HepG2 (cell line): ENCODE data around the gene VCPKMT. TPM values are rescaled to one million over a fixed set of nuclear protein-coding genes. Genes with fewer than 3 reads are reported as not detected.

ENCODE experiments used
- ATAC-seq: fragments of 200-7000 bp; cut with Tn5 transposase; 3 replicates; pipeline ENCODE4 v1.9.1; 2020; ENCODE audit warnings: mild to moderate bottlenecking, moderate library complexity
- BruUV-seq: library from RNA; stranded (reverse); fragments of 400-500 nt; replicated peaks from 2 replicates; lab custom pipeline; 2021; lab: Mats Ljungman, UMichigan
- CTCF ChIA-PET: fragments of 300-600 bp; formaldehyde crosslinking; extraction: SDS; loops from one replicate; lab custom pipeline; 2021; ENCODE audit warnings: low total read pairs, inconsistent platforms, low intra/inter-chr PET ratio; lab: Yijun Ruan, JAX
- POLR2A ChIA-PET: fragments of 350-600 bp; sonication (Branson Sonifier 250); formaldehyde crosslinking; loops from one replicate; lab custom pipeline; 2020; ENCODE audit warnings: antibody characterized with exemption, inconsistent platforms; lab: Yijun Ruan, JAX
- DNase-seq: peaks from one replicate; pipeline ENCODE4 v3.0.0-alpha.2; 2015; ENCODE audit warnings: low spot score
- FAIRE-seq: peaks from 3 replicates; lab custom pipeline; 2011; peaks lifted over from hg19 to GRCh38; lab: Jason Lieb, UNC
- H2AFZ ChIP-seq: one replicate; pipeline ENCODE4 v1.6.1; 2011; ENCODE audit warnings: low read length, inconsistent platforms
- H3K27ac ChIP-seq: fragments of 300-600 bp; 3 replicates; pipeline ENCODE4 v1.8.0; 2011; ENCODE audit warnings: mixed run types, mild to moderate bottlenecking, mixed read lengths, low read length, inconsistent platforms; ENCODE audit not compliant: insufficient read depth; ENCODE audit errors: extremely low read length
- H3K27me3 ChIP-seq, 2 experiments: fragments of 200-600 bp in 1 of 2; 2 replicates in 1 of 2; 3 replicates in 1 of 2; pipeline versions ENCODE4 v1.6.0 to v1.8.0; 2011; ENCODE audit warnings: low read length in 2 of 2, mild to moderate bottlenecking in 2 of 2, moderate library complexity in 2 of 2, inconsistent platforms in 1 of 2; ENCODE audit not compliant: insufficient read depth in 2 of 2, control insufficient read depth in 1 of 2
- H3K36me3 ChIP-seq, 2 experiments: fragments of 200-600 bp in 1 of 2; replicated peaks in 1 of 2; 2 replicates in 1 of 2; 3 replicates in 1 of 2; pipeline versions ENCODE4 v1.5.1 to v1.8.0; 2011; ENCODE audit warnings: low read length in 2 of 2, inconsistent platforms in 1 of 2; ENCODE audit not compliant: insufficient read depth in 2 of 2, control insufficient read depth in 1 of 2
- H3K4me1 ChIP-seq: 2 replicates; pipeline ENCODE4 v1.5.1; 2012; ENCODE audit warnings: low read length, inconsistent platforms; ENCODE audit not compliant: insufficient read depth
- H3K4me2 ChIP-seq: 2 replicates; pipeline ENCODE4 v1.6.0; 2011; ENCODE audit warnings: low read depth, low read length, inconsistent platforms
- H3K4me3 ChIP-seq, 3 experiments: fragments of 200-600 bp in 1 of 3; sonication (generic), shearing (Covaris generic) in 1 of 3; replicated peaks in 1 of 3; 2 replicates each; pipeline ENCODE4 v1.5.1; 2011 to 2016; ENCODE audit warnings: low read length in 3 of 3, inconsistent platforms in 2 of 3, low read depth in 2 of 3, mild to moderate bottlenecking in 2 of 3, control low read depth in 1 of 3, mixed read lengths in 1 of 3; ENCODE audit not compliant: insufficient read depth in 1 of 3
- H3K79me2 ChIP-seq: one replicate; pipeline ENCODE4 v1.6.1; 2011; ENCODE audit warnings: low read length, inconsistent platforms; ENCODE audit not compliant: insufficient read depth
- H3K9ac ChIP-seq: 2 replicates; pipeline ENCODE4 v1.6.0; 2011; ENCODE audit warnings: mild to moderate bottlenecking, low read depth, low read length, inconsistent platforms; ENCODE audit not compliant: insufficient read depth
- H3K9me3 ChIP-seq: 2 replicates; pipeline ENCODE4 v1.5.1; 2012; ENCODE audit warnings: mild to moderate bottlenecking, low read length
- H4K20me1 ChIP-seq: 2 replicates; pipeline ENCODE4 v1.6.0; 2011; ENCODE audit warnings: inconsistent platforms, mild to moderate bottlenecking, low read length, moderate library complexity; ENCODE audit not compliant: insufficient read depth
- ATF3 ChIP-seq: sonication (generic); formaldehyde crosslinking; IDR thresholded peaks from 2 replicates; pipeline ENCODE4 v1.4.0; 2020; ENCODE audit warnings: missing genetic modification reagents
- BORCS8-MEF2B ChIP-seq: sonication (generic); formaldehyde crosslinking; IDR thresholded peaks from 2 replicates; pipeline ENCODE4 v1.8.0; 2022; ENCODE audit warnings: mild to moderate bottlenecking, missing genetic modification reagents
- HNF4G ChIP-seq, 2 experiments: sonication (generic) in 1 of 2; formaldehyde crosslinking in 1 of 2; IDR thresholded peaks; 2 replicates each; pipeline versions ENCODE4 v1.4.0 to v1.6.1; 2011 to 2020; ENCODE audit warnings: borderline replicate concordance in 2 of 2, low read depth in 2 of 2, mild to moderate bottlenecking in 2 of 2, low read length in 1 of 2, missing genetic modification reagents in 1 of 2, moderate library complexity in 1 of 2
- ISX ChIP-seq: sonication (generic); formaldehyde crosslinking; conservative IDR thresholded peaks from 2 replicates; pipeline ENCODE4 v1.5.0; 2020; ENCODE audit warnings: missing genetic modification reagents
- NAIF1 ChIP-seq: sonication (generic); formaldehyde crosslinking; IDR thresholded peaks from 2 replicates; pipeline ENCODE4 v1.5.0; 2020; ENCODE audit warnings: mild to moderate bottlenecking, missing genetic modification reagents, borderline replicate concordance
- THRA ChIP-seq: sonication (generic); formaldehyde crosslinking; IDR thresholded peaks from 2 replicates; pipeline ENCODE4 v1.4.0; 2020; ENCODE audit warnings: missing genetic modification reagents, borderline replicate concordance
- ZC3H13 ChIP-seq: sonication (generic); formaldehyde crosslinking; IDR thresholded peaks from 2 replicates; pipeline ENCODE4 v1.8.1; 2023; ENCODE audit warnings: mild to moderate bottlenecking, missing genetic modification reagents, moderate library complexity
- ZFP1 ChIP-seq: IDR thresholded peaks from 2 replicates; pipeline ENCODE4 v1.6.1; 2016
- ZNF441 ChIP-seq: sonication (generic); formaldehyde crosslinking; IDR thresholded peaks from 2 replicates; pipeline ENCODE4 v1.7.0; 2021; ENCODE audit warnings: missing genetic modification reagents, borderline replicate concordance
- ZNF558 ChIP-seq: sonication (generic); formaldehyde crosslinking; IDR thresholded peaks from 2 replicates; pipeline ENCODE4 v1.9.0; 2022; ENCODE audit warnings: mild to moderate bottlenecking, missing genetic modification reagents, borderline replicate concordance
- ZNF720 ChIP-seq: sonication (generic); formaldehyde crosslinking; IDR thresholded peaks from 2 replicates; pipeline ENCODE4 v1.4.0; 2020; ENCODE audit warnings: missing genetic modification reagents
- ZNF891 ChIP-seq: sonication (generic); formaldehyde crosslinking; IDR thresholded peaks from 2 replicates; pipeline ENCODE4 v1.5.0; 2020; ENCODE audit warnings: mild to moderate bottlenecking, missing genetic modification reagents
- ZSCAN22 ChIP-seq: sonication (generic); formaldehyde crosslinking; IDR thresholded peaks from 2 replicates; pipeline ENCODE4 v1.4.0; 2020; ENCODE audit warnings: mild to moderate bottlenecking, missing genetic modification reagents
- WGBS: methylation state at CpG from one replicate; pipeline ENCODE4 v1.1.6; 2017; ENCODE audit warnings: low lambda C conversion rate; 5-methylcytosine and 5-hydroxymethylcytosine counted together
- in situ Hi-C: cut with HindIII; loops from 2 replicates; pipeline ENCODE4 v1.10.0; 2017; ENCODE audit warnings: low pct_unique_long_range_greater_than_20kb; ENCODE audit not compliant: extremely low pct_ligation_motif_present
- intact Hi-C: fragments of 100-400 bp; cut with micrococcal nuclease; formaldehyde crosslinking; loops from one replicate; pipeline ENCODE4 v1.10.0; 2022; ENCODE audit not compliant: unreplicated experiment
- polyA plus RNA-seq, 8 experiments: library from polyadenylated mRNA; depleted of rRNA in 3 of 8; stranded (reverse) in 7 of 8; unstranded in 1 of 8; fragments of >200 nt; fragmentation: Illumina TruSeq in 4 of 8; extraction: Trizol in 4 of 8; gene quantifications; 2 replicates each; pipeline versions ENCODE4 v1.2.1 to v1.2.3, GENCODE V29; 2011 to 2016; ENCODE audit warnings: low read depth in 4 of 8, missing spikeins in 1 of 8, mixed read lengths in 1 of 8; ENCODE audit not compliant: insufficient read depth in 1 of 8
- total RNA-seq, 5 experiments: library from RNA; depleted of rRNA; stranded (reverse); fragments of >200 nt; fragmentation: Illumina TruSeq; extraction: Trizol; gene quantifications; 2 replicates each; pipeline ENCODE4 v1.2.3, GENCODE V29; 2016; ENCODE audit warnings: low read depth in 1 of 5
- TF ChIP-seq, protein P1 (sequence below): sonication (generic); formaldehyde crosslinking; conservative IDR thresholded peaks from 2 replicates; pipeline ENCODE4 v1.4.0; 2020; ENCODE audit warnings: missing genetic modification reagents
- TF ChIP-seq, protein P2 (sequence below): sonication (generic); formaldehyde crosslinking; IDR thresholded peaks from 2 replicates; pipeline ENCODE4 v1.4.0; 2020; ENCODE audit warnings: mild to moderate bottlenecking, missing genetic modification reagents, borderline replicate concordance
- TF ChIP-seq, protein P3 (sequence below): sonication (generic); formaldehyde crosslinking; IDR thresholded peaks from 2 replicates; pipeline ENCODE4 v1.8.1; 2023; ENCODE audit warnings: mild to moderate bottlenecking, missing genetic modification reagents, borderline replicate concordance

VCPKMT gene
- total and polyA plus RNA-seq, 2 of the 13 experiments (the other 11 are each of a cell fraction or from before 2014, with no cell fraction given), result 3.9 to 5.4 TPM

- TF ChIP-seq BORCS8-MEF2B (CRISPR knock-in tag) (no peak), ISX (CRISPR knock-in tag) (no peak), ZC3H13 (CRISPR knock-in tag) (no peak), ZNF720 (CRISPR knock-in tag) (no peak), ZNF558 (no peak)
- TF ChIP-seq, protein P1, sequence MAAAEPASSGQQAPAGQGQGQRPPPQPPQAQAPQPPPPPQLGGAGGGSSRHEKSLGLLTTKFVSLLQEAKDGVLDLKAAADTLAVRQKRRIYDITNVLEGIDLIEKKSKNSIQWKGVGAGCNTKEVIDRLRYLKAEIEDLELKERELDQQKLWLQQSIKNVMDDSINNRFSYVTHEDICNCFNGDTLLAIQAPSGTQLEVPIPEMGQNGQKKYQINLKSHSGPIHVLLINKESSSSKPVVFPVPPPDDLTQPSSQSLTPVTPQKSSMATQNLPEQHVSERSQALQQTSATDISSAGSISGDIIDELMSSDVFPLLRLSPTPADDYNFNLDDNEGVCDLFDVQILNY (CRISPR knock-in tag), result no peak
- TF ChIP-seq, all 625 proteins: peak for 48
These were observed 48.5 kb downstream of the VCPKMT start (continued) for GRCh38 chr14:50067723-50068495.

DNA sequence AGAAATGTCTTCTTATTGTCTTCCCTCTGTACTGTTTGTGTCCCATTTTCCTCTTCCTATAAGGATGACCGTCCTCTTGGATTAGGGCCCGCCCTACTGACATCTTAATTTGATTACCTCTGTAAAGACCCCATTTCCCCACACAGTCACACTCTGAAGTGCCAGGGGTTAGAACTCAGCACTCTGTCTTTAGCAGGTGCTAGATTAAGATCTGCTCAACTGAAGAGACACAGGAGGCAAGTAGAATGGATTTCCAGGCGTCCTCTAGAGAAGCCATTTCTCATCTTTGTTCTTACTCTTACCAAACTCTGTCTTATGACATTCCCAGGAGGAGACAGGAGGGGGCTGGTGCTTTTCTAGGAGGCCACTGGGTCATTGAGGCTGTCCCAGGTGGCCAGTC lies 50.8 kb downstream of the VCPKMT start:
- Histone ChIP-seq H4K20me1 (no peaks in the 10 kb centered on the region), H3K4me1 (peaks cover 56% of the 10 kb centered on the region), H3K79me2 (no peaks in the 10 kb centered on the region), H3K9ac (no peak overlapping the region), H3K27me3 (no peaks in the 10 kb centered on the region), H3K9me3 (no peaks in the 10 kb centered on the region), H2AFZ (no peak overlapping the region), H3K36me3 (no peaks in the 10 kb centered on the region), H3K4me2 (no peak overlapping the region), H3K4me3 (no peak overlapping the region), H3K27ac (no peak overlapping the region)
- no peak for FAIRE-seq
- CTCF ChIA-PET, result no interaction called here
- in situ Hi-C loops, result no loop called here
- no peak for ATAC-seq
- no TSS peak for BruUV-seq
- 90% methylated on average over 3 of the region's 3 CpGs for WGBS
- DNase-seq, result no peak
- intact Hi-C loops, result no loop called here
- POLR2A ChIA-PET, result no interaction called here
- TF ChIP-seq ZFP1 (CRISPR knock-in tag) (no peak), ZNF441 (CRISPR knock-in tag) (no peak), ZNF891 (CRISPR knock-in tag) (no peak), ZSCAN22 (no peak), NAIF1 (CRISPR knock-in tag) (no peak), HNF4G (IDR thresholded peaks at IDR 0.05; ENCODE audit: borderline replicate concordance, low read depth, low read length) (no peak), HNF4G (CRISPR knock-in tag; IDR thresholded peaks at IDR 0.05; ENCODE audit: borderline replicate concordance, low read depth) (no peak), ATF3 (CRISPR knock-in tag) (no peak), THRA (no peak)
- TF ChIP-seq, protein P2, sequence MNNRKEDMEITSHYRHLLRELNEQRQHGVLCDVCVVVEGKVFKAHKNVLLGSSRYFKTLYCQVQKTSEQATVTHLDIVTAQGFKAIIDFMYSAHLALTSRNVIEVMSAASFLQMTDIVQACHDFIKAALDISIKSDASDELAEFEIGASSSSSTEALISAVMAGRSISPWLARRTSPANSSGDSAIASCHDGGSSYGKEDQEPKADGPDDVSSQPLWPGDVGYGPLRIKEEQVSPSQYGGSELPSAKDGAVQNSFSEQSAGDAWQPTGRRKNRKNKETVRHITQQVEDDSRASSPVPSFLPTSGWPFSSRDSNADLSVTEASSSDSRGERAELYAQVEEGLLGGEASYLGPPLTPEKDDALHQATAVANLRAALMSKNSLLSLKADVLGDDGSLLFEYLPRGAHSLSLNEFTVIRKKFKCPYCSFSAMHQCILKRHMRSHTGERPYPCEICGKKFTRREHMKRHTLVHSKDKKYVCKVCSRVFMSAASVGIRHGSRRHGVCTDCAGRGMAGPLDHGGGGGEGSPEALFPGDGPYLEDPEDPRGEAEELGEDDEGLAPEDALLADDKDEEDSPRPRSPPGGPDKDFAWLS (CRISPR knock-in tag), result no peak
- TF ChIP-seq, protein P3, sequence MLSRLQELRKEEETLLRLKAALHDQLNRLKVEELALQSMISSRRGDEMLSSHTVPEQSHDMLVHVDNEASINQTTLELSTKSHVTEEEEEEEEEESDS (CRISPR knock-in tag), result no peak
